Measurements from ENCODE around the gene PTPRN2.
"Not testable (repeated sequence)": the region's sequence is repeated elsewhere in the genome, so short reads cannot be mapped to it uniquely, and the experiment has no call there.

Gene PTPRN2

GRCh38 chr7:158332516-158332915, 255.1 kb downstream of the PTPRN2 start:
- DNase-seq = not testable (repeated sequence)

GRCh38 chr7:158331826-158332450, 255.7 kb downstream of the PTPRN2 start:
- not testable (repeated sequence) for DNase-seq

- DNase-seq = no peak
Measured at GRCh38 chr7:158329686-158330085, 257.9 kb downstream of the PTPRN2 start.

- DNase-seq = no peak
Measured at GRCh38 chr7:158329014-158329610, 258.5 kb downstream of the PTPRN2 start.

GRCh38 chr7:158328376-158329013, 259.1 kb downstream of the PTPRN2 start:
- no peak for DNase-seq

- DNase-seq = no peak
Measured at GRCh38 chr7:158327571-158328180, 259.9 kb downstream of the PTPRN2 start.

- no peak for DNase-seq
Measured at GRCh38 chr7:158327012-158327411, 260.6 kb downstream of the PTPRN2 start.

GRCh38 chr7:158325530-158326381, 261.9 kb downstream of the PTPRN2 start:
- no peak for DNase-seq

- DNase-seq = no peak
Measured at GRCh38 chr7:158324397-158325360, 262.9 kb downstream of the PTPRN2 start.

- no peak for DNase-seq
Measured at GRCh38 chr7:158323741-158324396, 263.8 kb downstream of the PTPRN2 start.

- DNase-seq = no peak
Measured at GRCh38 chr7:158322616-158323530, 264.8 kb downstream of the PTPRN2 start.

GRCh38 chr7:158321936-158322615, 265.5 kb downstream of the PTPRN2 start:
- DNase-seq = no peak

- no peak for DNase-seq
Measured at GRCh38 chr7:158321056-158321700, 266.4 kb downstream of the PTPRN2 start.

- no peak for DNase-seq
Measured at GRCh38 chr7:158320328-158320727, 267.3 kb downstream of the PTPRN2 start.

- no peak for DNase-seq
Measured at GRCh38 chr7:158318511-158318913, 269.1 kb downstream of the PTPRN2 start.

- DNase-seq = no peak
Measured at GRCh38 chr7:158317238-158318205, 270.1 kb downstream of the PTPRN2 start.

- DNase-seq = no peak
Measured at GRCh38 chr7:158316466-158317031, 271.1 kb downstream of the PTPRN2 start.
